ES-I3 (cell line): ENCODE data around the gene NUAK1.
A peak's percentile ranks its signal among the peaks of the same experiment; 100 is the strongest.

Experiments
- H3K36me3 ChIP-seq: 2 replicates; pipeline ENCODE4 v1.6.1; 2013; ENCODE audit warnings: mild to moderate bottlenecking, low read length, control low read depth, moderate library complexity; ENCODE audit not compliant: insufficient read depth
- H3K4me1 ChIP-seq: 2 replicates; pipeline ENCODE4 v1.6.1; 2013; ENCODE audit warnings: mild to moderate bottlenecking, control low read depth, low read length; ENCODE audit not compliant: insufficient read depth
- H3K9ac ChIP-seq: 2 replicates; pipeline ENCODE4 v1.6.1; 2013; ENCODE audit warnings: low read depth, mild to moderate bottlenecking, low read length, moderate library complexity
- H3K9me3 ChIP-seq: 2 replicates; pipeline ENCODE4 v1.6.1; 2013; ENCODE audit warnings: mild to moderate bottlenecking, low read length, moderate library complexity; ENCODE audit not compliant: control insufficient read depth, insufficient read depth

The NUAK1 gene

DNA sequence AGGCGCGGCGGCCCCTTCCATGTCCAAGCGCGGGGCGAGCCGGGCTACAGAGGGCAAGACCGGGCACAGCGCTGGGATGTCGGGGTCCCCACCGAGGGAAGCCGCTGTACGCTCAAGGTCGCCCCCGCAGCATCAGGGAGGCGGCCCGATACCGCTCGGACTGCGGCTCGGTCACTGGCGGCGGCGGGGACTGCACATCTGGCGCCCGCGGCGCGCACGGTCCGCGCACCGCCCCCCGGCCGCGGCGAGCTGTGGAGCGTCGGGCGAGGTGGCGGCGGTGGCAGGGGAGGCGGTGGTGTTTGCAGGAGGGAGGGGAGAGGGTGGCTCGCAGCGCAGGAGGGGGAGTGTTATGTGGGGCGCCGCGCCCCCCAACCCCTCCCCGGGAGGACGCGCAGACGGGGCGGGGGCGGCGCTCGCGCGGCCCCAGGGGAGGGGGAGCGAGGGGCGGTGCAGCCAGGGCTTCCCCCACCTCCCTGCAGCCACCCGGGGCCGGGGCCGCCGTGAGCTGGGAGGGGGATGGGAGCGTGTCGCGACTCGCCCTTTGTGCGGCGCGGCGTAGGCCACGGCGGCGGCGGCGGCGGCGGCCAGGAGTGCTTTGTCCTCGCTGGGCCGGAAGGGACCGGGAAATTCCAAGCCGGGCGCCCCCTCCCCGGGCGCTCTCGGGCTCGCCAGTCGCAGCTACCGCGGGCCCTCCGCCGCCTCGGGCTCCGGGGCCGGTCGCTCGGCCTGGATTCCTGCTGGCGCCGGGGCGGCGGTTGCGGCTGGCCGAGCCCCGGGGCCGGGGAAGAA is at the start of gene NUAK1:
Gene NUAK1 (minus strand): TSS at position 322 of the 789 bp plus-strand sequence. CDS start 301 bp downstream, at position 21.
- no peaks in the 10 kb centered on the region for H3K36me3 ChIP-seq
- no peaks in the 10 kb centered on the region for H3K9me3 ChIP-seq
- H3K4me1 ChIP-seq, result peaks cover 40% of the 10 kb centered on the region
- peak within 1 kb of the TSS; percentile 62 for H3K9ac ChIP-seq

DNA sequence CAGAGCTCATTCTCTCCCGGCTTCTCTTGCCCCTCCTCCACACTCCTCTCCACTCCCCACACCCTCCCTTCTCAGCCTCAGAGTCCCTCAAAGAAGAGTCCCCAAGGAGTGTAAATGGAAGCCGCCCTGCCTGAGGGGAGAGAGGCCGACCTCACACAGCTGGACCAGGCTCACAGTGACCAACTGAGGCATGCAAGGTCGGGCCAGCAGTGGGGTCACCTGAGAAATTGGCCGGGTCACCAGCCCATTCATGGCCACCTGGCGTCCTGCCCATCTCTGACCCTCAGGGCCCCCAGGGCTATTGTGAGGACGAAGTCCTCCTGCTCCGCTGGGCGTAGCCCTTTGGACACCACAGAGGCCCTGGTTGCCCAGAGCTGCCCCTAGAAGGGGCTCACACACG is 49.5 kb upstream of the NUAK1 start:
- no peaks in the 10 kb centered on the region for H3K36me3 ChIP-seq
- H3K9ac ChIP-seq, result no peak overlapping the region

DNA sequence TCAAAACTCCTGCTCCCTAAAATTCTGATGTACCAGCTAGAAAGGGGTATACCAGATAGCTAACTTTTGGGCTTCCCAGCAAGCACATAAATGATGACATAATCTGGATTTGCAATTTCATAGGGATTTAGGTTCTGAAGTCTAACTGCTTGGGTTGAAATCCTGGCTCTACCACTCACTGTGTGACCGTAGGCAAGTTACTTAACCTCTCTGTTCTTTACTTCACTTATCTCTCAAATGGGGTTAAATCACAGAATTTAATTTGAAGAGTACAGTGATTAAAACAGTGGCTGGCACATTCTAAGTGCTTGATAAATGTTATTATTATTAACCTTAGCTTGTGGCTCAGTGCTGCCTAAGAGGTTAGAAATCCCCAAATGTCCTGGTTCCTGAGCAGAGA is 49.1 kb upstream of the NUAK1 start:
- H3K9ac ChIP-seq, result no peak overlapping the region
- H3K9me3 ChIP-seq, result no peaks in the 10 kb centered on the region
- H3K4me1 ChIP-seq, result peaks cover 7% of the 10 kb centered on the region; the same call in 1 of the 2 replicates
- no peaks in the 10 kb centered on the region for H3K36me3 ChIP-seq

More for the DNA sequence above, 49.5 kb upstream of the NUAK1 start:
- no peaks in the 10 kb centered on the region for H3K9me3 ChIP-seq
- H3K4me1 ChIP-seq, result peaks cover 7% of the 10 kb centered on the region; the same call in 1 of the 2 replicates

DNA sequence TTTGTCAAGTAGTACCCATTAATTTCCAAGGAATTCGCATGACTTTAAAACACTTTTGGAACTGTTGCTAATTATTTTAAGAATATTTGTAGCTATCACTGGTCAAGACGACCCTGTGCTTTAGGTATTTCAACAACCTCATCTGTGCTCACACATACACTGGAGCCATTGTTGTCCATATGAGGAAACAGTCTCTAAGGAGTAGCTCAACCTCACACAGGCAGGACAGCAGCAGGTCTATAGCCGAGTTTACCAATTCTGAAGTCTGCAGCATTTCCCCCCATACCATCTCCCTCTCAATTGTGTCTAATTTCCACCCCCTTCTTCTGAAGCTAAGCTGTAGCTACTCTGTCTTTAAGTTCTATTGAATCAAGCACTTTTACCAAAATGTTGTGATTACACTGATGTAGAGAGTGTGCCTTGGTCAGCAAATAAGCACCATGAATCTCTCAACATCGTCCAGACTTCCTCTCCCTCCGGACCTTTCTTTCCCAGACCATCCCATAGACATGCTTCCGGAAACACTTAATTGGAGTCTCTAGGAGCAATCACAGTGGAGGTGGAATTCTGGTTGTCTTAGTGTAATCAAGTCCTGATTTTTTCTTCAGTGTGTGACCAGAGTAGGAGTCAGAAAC is 48.5 kb upstream of the NUAK1 start:
- Histone ChIP-seq H3K9ac (no peak overlapping the region), H3K9me3 (no peaks in the 10 kb centered on the region), H3K36me3 (no peaks in the 10 kb centered on the region), H3K4me1 (peaks cover 7% of the 10 kb centered on the region; the same call in 1 of the 2 replicates)

DNA sequence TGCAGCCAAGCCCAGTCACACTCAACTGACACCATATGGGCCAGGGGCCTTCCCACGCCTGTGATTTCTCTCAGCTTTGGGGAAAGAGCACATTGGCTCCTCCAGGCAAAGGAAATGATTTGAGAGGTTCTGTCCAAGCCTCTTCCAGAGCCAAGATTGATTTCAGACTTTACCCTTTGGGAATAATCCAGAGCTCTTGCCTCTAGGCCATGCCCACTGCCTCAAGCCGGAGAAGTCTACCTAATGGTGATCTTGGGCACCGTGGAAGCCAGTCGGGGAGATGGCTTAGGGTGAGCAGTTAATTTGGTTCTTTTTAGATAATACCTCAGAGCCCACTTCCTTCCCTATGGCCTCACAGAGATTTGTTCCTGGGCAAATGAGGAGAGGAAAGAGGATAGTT is 45.0 kb upstream of the NUAK1 start:
- no peaks in the 10 kb centered on the region for H3K9me3 ChIP-seq
- H3K9ac ChIP-seq, result no peak overlapping the region
- peaks cover 5% of the 10 kb centered on the region; the same call in 1 of the 2 replicates for H3K4me1 ChIP-seq
- H3K36me3 ChIP-seq, result no peaks in the 10 kb centered on the region

DNA sequence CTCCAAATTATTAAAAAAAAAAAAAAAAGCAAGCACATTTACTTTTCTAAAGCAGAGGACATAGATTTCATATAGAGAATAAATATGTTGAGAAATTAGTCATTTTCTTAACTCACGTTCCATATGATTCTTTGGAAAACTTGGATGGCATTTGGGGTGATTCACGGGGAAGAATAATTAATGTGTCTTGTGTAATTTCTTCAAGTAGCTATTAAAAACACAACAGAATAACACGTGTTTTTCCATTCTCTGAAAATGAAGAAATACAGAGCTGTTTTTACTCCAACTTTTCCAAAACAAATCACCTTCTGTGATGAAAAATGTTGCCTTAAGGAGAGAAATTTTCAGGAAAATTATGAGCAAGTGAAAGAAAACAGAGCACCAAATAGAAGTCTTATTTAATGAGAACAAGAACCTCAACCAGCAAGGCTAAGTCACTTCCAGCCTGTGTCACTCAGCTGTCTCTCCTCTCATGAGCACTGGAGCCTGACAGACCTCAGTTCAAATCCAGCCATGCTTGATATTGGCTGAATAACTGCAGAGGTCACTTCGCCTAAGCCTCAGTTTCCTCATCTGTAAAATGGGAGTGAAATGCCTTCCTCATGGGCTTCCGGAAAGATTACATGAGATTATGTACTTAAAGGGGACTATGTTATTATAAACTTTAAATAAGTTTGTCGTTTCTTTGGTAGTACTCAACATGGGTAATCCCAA is 42.8 kb upstream of the NUAK1 start:
- Histone ChIP-seq H3K9ac (no peak overlapping the region), H3K36me3 (no peaks in the 10 kb centered on the region), H3K9me3 (no peaks in the 10 kb centered on the region), H3K4me1 (peaks cover 11% of the 10 kb centered on the region; the same call in 1 of the 2 replicates)

DNA sequence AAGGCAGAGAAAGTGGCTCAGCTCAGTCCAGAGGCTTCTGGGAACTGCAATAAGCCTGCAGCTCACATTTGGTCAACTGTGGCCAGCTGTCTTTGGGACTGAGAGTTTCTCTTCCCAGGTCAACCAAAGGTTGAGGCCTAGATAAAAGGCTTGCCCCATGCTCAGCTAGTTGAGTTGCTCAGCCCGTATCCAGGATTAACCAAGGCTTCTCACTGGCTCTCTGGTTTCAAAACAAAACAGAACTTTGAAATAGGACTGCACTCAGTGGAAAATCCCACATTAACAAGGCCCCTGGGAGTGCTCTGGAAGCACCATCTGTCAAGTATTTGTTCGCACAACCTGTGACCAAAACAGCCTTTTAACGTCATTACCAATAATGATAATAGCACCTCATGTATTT is 40.3 kb upstream of the NUAK1 start:
- Histone ChIP-seq H3K36me3 (no peaks in the 10 kb centered on the region), H3K9ac (no peak overlapping the region)

DNA sequence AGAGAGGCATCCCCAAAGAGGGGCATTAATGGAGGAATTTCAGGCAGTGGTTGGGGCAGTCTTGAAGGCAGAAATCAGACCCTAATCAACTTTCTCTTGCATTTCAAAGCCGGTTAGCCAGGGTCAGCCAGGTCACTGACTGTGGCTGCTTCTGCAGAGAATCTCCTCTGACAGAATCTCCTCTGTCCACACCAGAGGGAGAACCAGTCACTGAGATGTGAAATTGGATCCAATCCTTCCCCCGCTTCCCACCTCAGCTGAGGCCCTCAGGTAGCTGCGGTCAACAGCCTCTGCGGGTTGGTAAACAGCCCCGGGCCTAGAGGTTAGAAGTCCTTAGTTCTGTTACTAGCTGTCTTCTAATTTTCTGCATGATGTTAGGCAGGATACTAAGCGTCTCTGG is 39.8 kb upstream of the NUAK1 start:
- H3K9me3 ChIP-seq, result no peaks in the 10 kb centered on the region
- no peaks in the 10 kb centered on the region for H3K36me3 ChIP-seq
- peaks cover 11% of the 10 kb centered on the region; the same call in 1 of the 2 replicates for H3K4me1 ChIP-seq
- H3K9ac ChIP-seq, result no peak overlapping the region

More for the DNA sequence above, 40.3 kb upstream of the NUAK1 start:
- Histone ChIP-seq H3K9me3 (no peaks in the 10 kb centered on the region), H3K4me1 (peaks cover 11% of the 10 kb centered on the region; the same call in 1 of the 2 replicates)

DNA sequence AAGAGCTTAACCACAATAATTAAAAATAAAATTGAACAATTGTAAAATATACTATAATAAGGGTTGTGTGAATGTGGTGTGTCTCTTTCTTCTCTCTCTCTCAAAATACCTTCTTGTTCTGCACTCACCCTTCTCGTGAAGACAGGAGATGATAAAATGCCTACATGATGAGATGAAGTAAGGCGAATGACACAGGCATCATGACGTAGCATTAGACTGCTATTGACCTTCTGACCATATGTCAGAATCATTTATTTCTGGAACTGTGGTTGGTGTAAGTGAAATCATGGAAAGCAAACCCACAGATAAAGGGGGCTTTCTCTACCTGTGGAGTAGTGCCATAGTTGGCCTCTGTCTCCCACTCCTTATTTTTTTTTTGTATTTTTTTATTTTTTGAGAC is 37.8 kb upstream of the NUAK1 start:
- Histone ChIP-seq H3K36me3 (no peaks in the 10 kb centered on the region), H3K9me3 (no peaks in the 10 kb centered on the region), H3K4me1 (peaks cover 11% of the 10 kb centered on the region; the same call in 1 of the 2 replicates), H3K9ac (no peak overlapping the region)

DNA sequence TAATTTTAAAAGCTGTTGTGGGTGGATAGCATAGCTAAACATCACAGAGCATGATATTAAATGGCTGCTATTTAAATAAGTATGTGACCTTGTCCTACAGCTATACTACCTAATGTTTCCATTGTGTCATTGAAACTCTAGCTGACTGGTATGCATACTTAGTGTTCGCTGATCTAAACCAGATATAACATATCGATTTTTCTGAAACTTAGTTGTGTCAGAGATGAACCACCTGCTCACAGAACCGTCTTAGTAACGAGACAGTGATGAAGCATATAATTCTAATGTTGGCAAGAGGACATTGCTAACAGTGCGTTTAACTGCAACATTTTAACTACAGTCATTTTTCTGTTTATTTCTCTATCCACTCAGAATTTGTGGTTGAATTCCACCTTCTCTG is 36.1 kb upstream of the NUAK1 start:
- peaks cover 16% of the 10 kb centered on the region; the same call in 1 of the 2 replicates for H3K4me1 ChIP-seq
- no peak overlapping the region for H3K9ac ChIP-seq
- H3K36me3 ChIP-seq, result no peaks in the 10 kb centered on the region
- no peaks in the 10 kb centered on the region for H3K9me3 ChIP-seq

DNA sequence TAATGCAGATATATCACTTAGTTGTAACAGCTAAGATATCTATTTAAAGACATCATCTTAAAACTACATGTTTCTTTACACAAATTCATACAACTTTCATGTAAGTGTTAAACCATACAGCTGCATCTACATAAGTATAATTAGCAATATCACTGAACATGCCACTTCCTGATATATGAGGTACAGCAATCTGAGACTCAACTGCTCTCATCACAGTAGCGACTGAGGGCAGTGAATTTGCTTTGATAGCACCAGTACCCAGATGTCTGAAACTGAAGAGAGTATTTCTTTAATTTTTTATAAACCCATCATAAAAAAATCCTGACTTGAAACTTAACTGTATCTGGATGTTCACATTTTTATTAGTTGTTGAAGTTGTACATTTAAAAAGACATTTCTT is 34.7 kb upstream of the NUAK1 start:
- no peaks in the 10 kb centered on the region for H3K9me3 ChIP-seq
- no peaks in the 10 kb centered on the region for H3K36me3 ChIP-seq
- no peak overlapping the region for H3K9ac ChIP-seq
- peaks cover 13% of the 10 kb centered on the region; the same call in 1 of the 2 replicates for H3K4me1 ChIP-seq

DNA sequence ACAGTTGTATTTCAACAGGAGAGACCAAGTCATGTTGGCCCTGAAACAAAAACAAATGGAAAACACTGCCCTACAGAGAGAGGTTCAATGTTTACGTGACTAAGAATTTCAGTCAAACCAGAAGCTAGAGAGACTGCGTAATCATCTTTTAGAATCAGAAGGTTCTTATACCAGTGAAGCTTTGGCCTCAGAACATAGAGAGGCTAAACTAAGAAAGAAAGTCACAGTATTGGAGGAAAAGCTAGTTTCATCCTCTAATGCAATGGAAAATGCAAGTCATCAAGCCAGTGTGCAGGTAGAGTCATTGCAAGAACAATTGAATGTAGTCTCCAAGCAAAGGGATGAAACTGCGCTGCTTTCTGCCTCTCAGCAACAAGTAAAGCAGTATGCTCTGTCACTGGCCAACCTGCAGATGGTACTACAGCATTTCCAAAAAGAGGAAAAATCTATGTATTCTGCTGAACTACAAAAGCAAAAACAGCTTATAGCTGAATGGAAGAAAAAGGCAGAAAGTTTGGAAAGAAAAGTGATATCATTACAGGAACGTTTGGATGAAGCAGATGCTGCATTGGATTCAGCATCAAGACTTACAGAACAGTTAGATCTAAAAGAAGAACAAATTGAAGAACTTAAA is 32.5 kb upstream of the NUAK1 start:
- Histone ChIP-seq H3K9me3 (no peaks in the 10 kb centered on the region), H3K9ac (no peak overlapping the region), H3K36me3 (no peaks in the 10 kb centered on the region), H3K4me1 (peaks cover 8% of the 10 kb centered on the region; the same call in 1 of the 2 replicates)

DNA sequence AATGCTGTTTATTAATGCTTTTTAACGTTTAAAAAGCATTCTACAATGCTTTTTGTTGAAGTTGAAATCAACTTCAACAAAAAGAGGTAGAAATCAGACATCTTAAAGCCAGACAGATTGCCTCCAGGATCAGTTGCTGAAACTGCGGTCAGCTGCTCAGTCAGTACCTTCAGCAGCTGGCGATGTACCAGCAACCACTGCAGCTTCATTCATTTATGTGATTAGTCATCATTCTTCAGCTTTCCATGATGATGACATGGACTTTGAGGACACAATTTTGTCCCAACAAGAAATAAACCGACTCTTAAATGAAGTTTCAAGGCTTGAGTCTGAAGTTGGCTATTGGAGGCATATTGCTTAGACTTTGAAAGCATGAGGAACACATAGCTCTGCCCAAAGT is 31.5 kb upstream of the NUAK1 start:
- peaks cover 8% of the 10 kb centered on the region; the same call in 1 of the 2 replicates for H3K4me1 ChIP-seq
- no peaks in the 10 kb centered on the region for H3K9me3 ChIP-seq
- no peak overlapping the region for H3K9ac ChIP-seq
- no peaks in the 10 kb centered on the region for H3K36me3 ChIP-seq

DNA sequence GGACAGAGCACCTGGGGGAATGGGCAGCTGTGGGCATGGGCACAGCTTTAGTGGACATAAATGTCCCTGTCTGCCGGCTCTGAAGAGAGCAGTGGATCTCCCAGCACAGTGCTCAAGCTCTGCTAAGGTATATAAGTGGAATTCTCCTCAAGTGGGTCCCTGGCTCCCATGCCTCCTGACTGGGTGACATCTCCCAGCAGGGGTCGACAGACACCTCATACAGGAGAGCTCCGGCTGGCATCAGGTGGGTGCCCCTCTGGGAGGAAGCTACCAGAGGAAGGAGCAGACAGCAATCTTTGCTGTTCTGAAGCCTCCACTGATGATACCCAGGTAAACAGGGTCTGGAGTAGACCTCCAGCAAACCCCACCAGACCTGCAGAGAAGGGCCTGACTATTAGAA is 25.0 kb upstream of the NUAK1 start:
- Histone ChIP-seq H3K9me3 (no peaks in the 10 kb centered on the region), H3K4me1 (no peaks in the 10 kb centered on the region), H3K9ac (no peak overlapping the region), H3K36me3 (no peaks in the 10 kb centered on the region)
